Measurements from ENCODE around the gene ERC2.

DNA sequence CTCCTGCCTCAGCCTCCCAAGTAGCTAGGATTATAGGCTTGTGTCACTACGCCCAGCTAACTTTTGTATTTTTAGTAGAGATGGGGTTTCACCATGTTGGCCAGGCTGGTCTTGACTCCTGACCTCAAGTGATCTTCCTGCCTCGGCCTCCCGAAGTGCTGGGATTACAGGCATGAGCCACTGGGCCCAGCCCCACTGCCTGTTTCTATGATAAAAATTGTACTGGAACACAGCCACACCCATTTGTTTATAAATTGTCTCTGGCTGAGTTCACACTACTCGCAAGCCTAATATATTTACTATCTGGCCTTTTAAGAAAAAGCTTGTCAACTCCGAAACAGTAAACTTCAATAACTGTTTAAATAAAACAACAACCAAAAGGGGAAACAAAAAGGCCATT lies 671.7 kb downstream of the ERC2 start:
- TF ChIP-seq POLR2A (IDR thresholded peaks at IDR 0.05; ENCODE audit: low read depth, low read length) (no peak), TAF1 (IDR thresholded peaks at IDR 0.05; ENCODE audit: borderline replicate concordance, low read depth, low read length) (no peak)

Data from GM12892 (cell line).